BJ (cell line): ENCODE results near the gene WWP2. TPM values are rescaled to one million over a fixed set of nuclear protein-coding genes. Genes with fewer than 3 reads are reported as not detected.
"Not testable (repeated sequence)": the region's sequence is repeated elsewhere in the genome, so short reads cannot be mapped to it uniquely, and the experiment has no call there.

ENCODE experiments used
- CTCF ChIA-PET: fragments of 350-600 bp; formaldehyde crosslinking; extraction: SDS; loops from one replicate; lab custom pipeline; 2021; ENCODE audit warnings: antibody characterized with exemption, inconsistent platforms; lab: Yijun Ruan, JAX
- POLR2A ChIA-PET: fragments of 300-600 bp; sonication (Branson Sonifier 250); formaldehyde crosslinking; extraction: SDS; loops from one replicate; lab custom pipeline; 2021; ENCODE audit warnings: antibody characterized with exemption; lab: Charles Lee
- DNase-seq: peaks from one replicate; pipeline ENCODE4 v3.0.0-alpha.2; 2011; ENCODE audit warnings: low read depth
- H3K27me3 ChIP-seq: 2 replicates; pipeline ENCODE4 v1.6.0; 2011; ENCODE audit warnings: low read length; ENCODE audit not compliant: control insufficient read depth, insufficient read depth
- H3K36me3 ChIP-seq: 2 replicates; pipeline ENCODE4 v1.5.1; 2011; ENCODE audit warnings: low read length; ENCODE audit not compliant: control insufficient read depth, insufficient read depth
- H3K4me3 ChIP-seq: 2 replicates; pipeline ENCODE4 v1.5.1; 2011; ENCODE audit warnings: low read depth, mild to moderate bottlenecking, control low read depth, low read length
- CTCF ChIP-seq: IDR thresholded peaks from 2 replicates; pipeline ENCODE4 v1.5.1; 2011; ENCODE audit warnings: low read depth, mild to moderate bottlenecking, control low read depth, inconsistent platforms, low read length, moderate library complexity; ENCODE audit not compliant: insufficient read depth
- polyA plus RNA-seq: library from polyadenylated mRNA; depleted of rRNA; stranded (reverse); fragments of >200 nt; gene quantifications from 2 replicates; pipeline ENCODE4 v1.2.3, GENCODE V29; 2011

Gene WWP2
- polyA plus RNA-seq, 1 experiment, result 16.8 TPM

- Histone ChIP-seq H3K4me3 (no peak overlapping the region), H3K36me3 (no peaks in the 10 kb centered on the region; the same call in 1 of the 2 replicates), H3K27me3 (no peaks in the 10 kb centered on the region)
- DNase-seq, result no peak
- CTCF ChIA-PET, result interaction anchor here (0.7 to 1.1 kb wide), 2 partner anchors 40 to 53 kb away, joined by 4 to 5 read pairs; no protein-coding TSS in a partner anchor
- POLR2A ChIA-PET, result no interaction called here
- no peak for TF ChIP-seq CTCF
Observed at GRCh38 chr16:69756705-69757104, 5.4 kb upstream of the WWP2 start.

GRCh38 chr16:69757375-69757774, 4.8 kb upstream of the WWP2 start:
- POLR2A ChIA-PET, H3K27me3 ChIP-seq, H3K4me3 ChIP-seq, DNase-seq, H3K36me3 ChIP-seq: not testable (repeated sequence)
- CTCF ChIA-PET, result interaction anchor here (0.8 to 1.7 kb wide), 3 partner anchors 48 to 361 kb away, joined by 3 to 7 read pairs (median 4); no protein-coding TSS in a partner anchor

- POLR2A ChIA-PET, result no interaction called here
Observed at GRCh38 chr16:69762814-69763598, 874 bp downstream of the WWP2 start.

GRCh38 chr16:69763599-69763942, 1.4 kb downstream of the WWP2 start:
- no peak for DNase-seq
- no peaks in the 10 kb centered on the region for H3K27me3 ChIP-seq
- CTCF ChIA-PET, result interaction anchor here (0.9 to 2.5 kb wide), 2 partner anchors 9 kb away, joined by 3 to 6 read pairs; partner anchors contain the start of gene NOB1
- TF ChIP-seq CTCF, result no peak
- no peaks in the 10 kb centered on the region for H3K36me3 ChIP-seq
- H3K4me3 ChIP-seq, result no peak overlapping the region
- POLR2A ChIA-PET, result no interaction called here

More at GRCh38 chr16:69762814-69763598, 874 bp downstream of the WWP2 start:
- Histone ChIP-seq H3K4me3 (peak overlapping the region; percentile 60), H3K36me3 (no peaks in the 10 kb centered on the region), H3K27me3 (no peaks in the 10 kb centered on the region)
- TF ChIP-seq CTCF, result no peak
- no peak for DNase-seq
- CTCF ChIA-PET, result interaction anchor here (0.9 to 1.4 kb wide), 2 partner anchors 8 to 167 kb away, joined by 3 read pairs; partner anchors contain the start of gene NOB1

GRCh38 chr16:69767459-69768229, 5.5 kb downstream of the WWP2 start:
- CTCF ChIA-PET, result no interaction called here
- no peak for TF ChIP-seq CTCF
- H3K27me3 ChIP-seq, result no peaks in the 10 kb centered on the region
- H3K4me3 ChIP-seq, result no peak overlapping the region
- H3K36me3 ChIP-seq, result no peaks in the 10 kb centered on the region
- POLR2A ChIA-PET, result interaction anchor here (0.6 kb wide), 1 partner anchor 1503 kb away, joined by 3 read pairs; the partner anchor contains the start of gene SLC7A6
- DNase-seq, result no peak
